NCI-H187 (cell line): Measurements from ENCODE around the gene P3R3URF.
A peak's percentile ranks its signal among the peaks of the same experiment; 100 is the strongest.

Source experiments
- DNase-seq, 2 experiments: peaks; one replicate each; lab custom pipeline; 2025; lab: John Stamatoyannopoulos, UW

Gene P3R3URF

GRCh38 chr1:46172321-46172720, 4.0 kb downstream of the P3R3URF start:
- no peak for DNase-seq

- DNase-seq = no peak
Observed at GRCh38 chr1:46171871-46172270, 4.4 kb downstream of the P3R3URF start.

- no peak for DNase-seq
Observed at GRCh38 chr1:46171351-46171750, 4.9 kb downstream of the P3R3URF start.

- DNase-seq = no peak
Observed at GRCh38 chr1:46169811-46170454, 6.4 kb downstream of the P3R3URF start.

- DNase-seq = no peak
Observed at GRCh38 chr1:46168477-46168876, 7.8 kb downstream of the P3R3URF start.

- DNase-seq = no peak
Observed at GRCh38 chr1:46166521-46167462, 9.5 kb downstream of the P3R3URF start.

- no peak for DNase-seq
Observed at GRCh38 chr1:46160212-46160611, 16.1 kb downstream of the P3R3URF start.

- DNase-seq = no peak
Observed at GRCh38 chr1:46159516-46159915, 16.8 kb downstream of the P3R3URF start.

- DNase-seq = no peak
Observed at GRCh38 chr1:46158312-46159281, 17.7 kb downstream of the P3R3URF start.

- DNase-seq = no peak
Observed at GRCh38 chr1:46157916-46158311, 18.4 kb downstream of the P3R3URF start.

- DNase-seq = no peak
Observed at GRCh38 chr1:46153732-46154131, 22.6 kb downstream of the P3R3URF start.

- no peak for DNase-seq
Observed at GRCh38 chr1:46153228-46153627, 23.1 kb downstream of the P3R3URF start.

- DNase-seq = no peak
Observed at GRCh38 chr1:46152016-46152415, 24.3 kb downstream of the P3R3URF start.

GRCh38 chr1:46150085-46150484, 26.2 kb downstream of the P3R3URF start:
- no peak for DNase-seq

- DNase-seq = no peak
Observed at GRCh38 chr1:46148318-46148717, 28.0 kb downstream of the P3R3URF start.

- DNase-seq = no peak
Observed at GRCh38 chr1:46137916-46138315, 38.4 kb downstream of the P3R3URF start.

GRCh38 chr1:46136711-46137110, 39.6 kb downstream of the P3R3URF start:
- DNase-seq = no peak

- no peak for DNase-seq
Observed at GRCh38 chr1:46134660-46135331, 41.5 kb downstream of the P3R3URF start.

GRCh38 chr1:46133781-46134350, 42.4 kb downstream of the P3R3URF start:
- no peak for DNase-seq

- DNase-seq = peak; percentile 59 to 94
Observed at GRCh38 chr1:46133181-46133658, 43.1 kb downstream of the P3R3URF start.
